Mesothelial cell of epicardium (in vitro differentiated cells): ENCODE results near the gene ST6GALNAC4. TPM values are rescaled to one million over a fixed set of nuclear protein-coding genes. Genes with fewer than 3 reads are reported as not detected.
"Not testable (repeated sequence)": the region's sequence is repeated elsewhere in the genome, so short reads cannot be mapped to it uniquely, and the experiment has no call there.

Source experiments
- DNase-seq, 2 experiments: peaks; one replicate each; pipeline ENCODE4 v3.0.0; 2021; ENCODE audit warnings: low spot score in 2 of 2; ENCODE audit not compliant: unreplicated experiment in 2 of 2
- H3K27ac Mint-ChIP-seq: 2 replicates; pipeline ENCODE4 v1.8.0; 2021; ENCODE audit warnings: mixed read lengths
- H3K27me3 Mint-ChIP-seq: 2 replicates; pipeline ENCODE4 v1.8.0; 2021; ENCODE audit warnings: low read depth, mixed read lengths
- H3K36me3 Mint-ChIP-seq: 2 replicates; pipeline ENCODE4 v1.8.0; 2021; ENCODE audit warnings: mixed read lengths
- H3K4me1 Mint-ChIP-seq: 2 replicates; pipeline ENCODE4 v1.8.0; 2021; ENCODE audit warnings: mixed read lengths
- H3K4me3 Mint-ChIP-seq: 2 replicates; pipeline ENCODE4 v1.8.0; 2021; ENCODE audit warnings: mild to moderate bottlenecking, moderate library complexity, mixed read lengths
- H3K9me3 Mint-ChIP-seq: 2 replicates; pipeline ENCODE4 v1.8.0; 2021; ENCODE audit warnings: mixed read lengths
- total RNA-seq: library from RNA; stranded (reverse); gene quantifications from 3 replicates; pipeline ENCODE4 v1.2.1, GENCODE V29; 2021
- TF ChIP-seq, protein P1 (sequence below): fragments of 200-600 bp; sonication (generic); IDR thresholded peaks from one replicate; pipeline ENCODE4 v1.5.0; 2021; ENCODE audit warnings: antibody characterized with exemption; ENCODE audit not compliant: unreplicated experiment

The ST6GALNAC4 gene
- total RNA-seq, 1 donor from 2014 or later = 14.5 TPM

DNA sequence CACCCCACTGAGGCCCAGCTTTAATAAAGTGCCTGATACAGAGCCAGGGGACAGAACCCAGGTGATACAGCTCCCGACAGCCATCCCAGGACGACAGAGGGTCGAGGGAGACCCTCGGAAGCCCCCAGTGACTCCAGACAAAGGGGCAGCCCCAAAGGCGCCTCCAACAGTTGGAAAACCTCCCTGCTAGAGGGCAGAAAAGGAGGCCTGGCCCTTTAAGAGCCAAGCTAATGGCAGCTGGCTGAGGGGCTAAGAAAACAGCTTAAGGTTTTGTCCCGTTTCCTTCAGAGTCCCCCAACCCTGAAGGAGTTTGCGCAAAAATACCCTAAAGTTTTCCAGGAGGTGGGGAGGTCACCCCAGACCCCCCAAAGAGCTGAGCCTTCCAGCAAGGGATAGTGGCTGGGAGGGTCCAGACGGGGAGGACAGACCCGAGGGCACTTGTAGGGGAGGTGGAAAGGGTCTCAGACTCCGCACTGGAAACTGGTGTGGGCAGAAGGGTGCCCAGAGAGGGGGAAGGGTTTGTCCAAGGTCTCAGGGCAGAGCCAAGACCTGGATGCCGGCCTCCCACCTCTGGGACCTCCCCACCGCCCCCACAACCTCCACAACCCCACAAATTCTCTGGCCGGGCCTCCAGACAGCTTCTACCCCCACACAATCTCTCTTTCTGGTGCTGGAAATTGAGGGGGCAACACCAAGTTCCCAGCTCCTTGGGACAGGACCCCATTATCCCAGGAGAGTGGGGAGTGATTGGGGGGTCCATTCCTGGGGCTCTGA is 31.1 kb downstream of the ST6GALNAC4 start:
- H3K4me3 Mint-ChIP-seq = no peak overlapping the region
- TF ChIP-seq, protein P1, sequence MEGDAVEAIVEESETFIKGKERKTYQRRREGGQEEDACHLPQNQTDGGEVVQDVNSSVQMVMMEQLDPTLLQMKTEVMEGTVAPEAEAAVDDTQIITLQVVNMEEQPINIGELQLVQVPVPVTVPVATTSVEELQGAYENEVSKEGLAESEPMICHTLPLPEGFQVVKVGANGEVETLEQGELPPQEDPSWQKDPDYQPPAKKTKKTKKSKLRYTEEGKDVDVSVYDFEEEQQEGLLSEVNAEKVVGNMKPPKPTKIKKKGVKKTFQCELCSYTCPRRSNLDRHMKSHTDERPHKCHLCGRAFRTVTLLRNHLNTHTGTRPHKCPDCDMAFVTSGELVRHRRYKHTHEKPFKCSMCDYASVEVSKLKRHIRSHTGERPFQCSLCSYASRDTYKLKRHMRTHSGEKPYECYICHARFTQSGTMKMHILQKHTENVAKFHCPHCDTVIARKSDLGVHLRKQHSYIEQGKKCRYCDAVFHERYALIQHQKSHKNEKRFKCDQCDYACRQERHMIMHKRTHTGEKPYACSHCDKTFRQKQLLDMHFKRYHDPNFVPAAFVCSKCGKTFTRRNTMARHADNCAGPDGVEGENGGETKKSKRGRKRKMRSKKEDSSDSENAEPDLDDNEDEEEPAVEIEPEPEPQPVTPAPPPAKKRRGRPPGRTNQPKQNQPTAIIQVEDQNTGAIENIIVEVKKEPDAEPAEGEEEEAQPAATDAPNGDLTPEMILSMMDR = no peak
- H3K9me3 Mint-ChIP-seq = no peaks in the 10 kb centered on the region
- no peak for DNase-seq
- no peak overlapping the region for H3K27ac Mint-ChIP-seq
- H3K36me3 Mint-ChIP-seq = peaks cover 26% of the 10 kb centered on the region
- no peaks in the 10 kb centered on the region for H3K4me1 Mint-ChIP-seq
- H3K27me3 Mint-ChIP-seq = no peaks in the 10 kb centered on the region

DNA sequence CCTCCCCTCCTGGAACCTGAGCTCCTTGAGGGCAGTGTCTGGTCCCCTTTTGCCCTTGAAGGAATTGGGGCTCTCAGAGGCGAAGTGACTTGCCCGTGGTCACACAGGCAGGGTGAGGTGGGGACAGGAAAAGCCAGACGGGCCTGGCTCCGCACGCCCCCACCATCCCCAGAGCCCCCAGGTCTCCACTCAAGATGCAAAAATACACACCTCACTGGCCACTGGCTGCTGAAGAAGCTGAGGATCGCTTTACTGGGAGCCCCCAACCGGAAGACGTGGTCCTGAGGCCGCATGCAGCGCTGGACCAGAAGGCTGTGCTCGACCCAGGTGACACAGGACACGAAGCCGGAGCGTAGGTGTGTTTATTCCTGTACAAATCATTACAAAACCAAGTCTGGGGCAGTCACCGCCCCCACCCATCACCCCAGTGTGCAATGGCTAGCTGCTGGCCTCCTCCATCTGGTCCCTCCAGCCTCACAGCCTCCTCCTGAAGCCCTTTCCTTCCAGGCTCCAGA is 31.8 kb downstream of the ST6GALNAC4 start:
- Mint-ChIP-seq H3K27ac (no peak overlapping the region), H3K36me3 (peaks cover 22% of the 10 kb centered on the region), H3K4me3 (no peak overlapping the region), H3K27me3 (no peaks in the 10 kb centered on the region), H3K9me3 (no peaks in the 10 kb centered on the region), H3K4me1 (no peaks in the 10 kb centered on the region)
- TF ChIP-seq, protein P1 = no peak
- DNase-seq = no peak

DNA sequence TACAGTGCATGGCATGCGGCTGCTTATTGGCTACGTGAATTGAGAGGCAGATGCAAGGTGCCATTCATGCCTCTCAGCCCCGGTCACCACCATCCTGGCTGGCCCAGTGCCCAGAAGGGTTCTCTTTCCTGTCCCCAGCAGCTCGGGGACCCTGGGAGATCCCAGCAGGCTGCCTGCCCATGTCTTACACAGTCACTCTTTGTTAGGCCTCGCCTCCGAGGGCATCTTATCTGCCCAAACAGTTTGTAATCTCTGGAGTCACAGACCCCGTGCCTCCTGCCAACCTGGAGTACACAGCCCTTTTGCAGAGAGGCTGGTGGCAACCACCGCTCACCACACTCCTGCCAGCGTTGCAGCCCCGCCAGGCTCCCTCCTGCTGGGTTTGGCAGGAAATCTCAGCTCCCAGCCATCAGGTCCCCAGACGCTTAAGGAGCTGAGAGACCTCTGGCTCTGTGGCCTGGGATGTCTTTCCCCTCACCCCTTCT is 32.4 kb downstream of the ST6GALNAC4 start:
- Mint-ChIP-seq H3K4me1 (no peaks in the 10 kb centered on the region), H3K36me3 (peaks cover 20% of the 10 kb centered on the region), H3K4me3 (no peak overlapping the region), H3K27ac (no peak overlapping the region), H3K27me3 (no peaks in the 10 kb centered on the region), H3K9me3 (no peaks in the 10 kb centered on the region)
- TF ChIP-seq, protein P1 = no peak
- DNase-seq = no peak

DNA sequence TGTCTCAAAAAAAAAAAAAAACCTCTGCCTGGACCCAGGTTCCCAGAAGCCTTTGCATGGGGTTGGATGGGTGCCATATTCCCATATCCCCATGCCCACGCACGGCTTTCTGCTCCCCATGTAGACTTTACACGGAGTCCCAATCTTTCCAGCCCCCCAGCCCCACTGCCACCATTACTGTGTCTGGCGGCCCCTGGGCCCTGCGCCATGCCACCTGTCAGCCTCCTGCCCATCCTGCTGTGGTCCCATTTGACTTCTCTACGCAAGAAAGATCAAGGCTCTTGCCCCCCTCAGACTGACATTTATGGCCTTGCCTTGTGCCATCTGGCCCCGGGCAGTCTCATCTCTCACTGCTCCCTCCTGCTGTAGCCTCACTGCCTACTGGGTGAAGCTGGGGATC is 32.9 kb downstream of the ST6GALNAC4 start:
- Mint-ChIP-seq H3K4me3 (no peak overlapping the region), H3K27ac (no peak overlapping the region), H3K4me1 (no peaks in the 10 kb centered on the region), H3K9me3 (no peaks in the 10 kb centered on the region), H3K36me3 (peaks cover 20% of the 10 kb centered on the region), H3K27me3 (no peaks in the 10 kb centered on the region)
- TF ChIP-seq, protein P1 = no peak
- DNase-seq = no peak

DNA sequence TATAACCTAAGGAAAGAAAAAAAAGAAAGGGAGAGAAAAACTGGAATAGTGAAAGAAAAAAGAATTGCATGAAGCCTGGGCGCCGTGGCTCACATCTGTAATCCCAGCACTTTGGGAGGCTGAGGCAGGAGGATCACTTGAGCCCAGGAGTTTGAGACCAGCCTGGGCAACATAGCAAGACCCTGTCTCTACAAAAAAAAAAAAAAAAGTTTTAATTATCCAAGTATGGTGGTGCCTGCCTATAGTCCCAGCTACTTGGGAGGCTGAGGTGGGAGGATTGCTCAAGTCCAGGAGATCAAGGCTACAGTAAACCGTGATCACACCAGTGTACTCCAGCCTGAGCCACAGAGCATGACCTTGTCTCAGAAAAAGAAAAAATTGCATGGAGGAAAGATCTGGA is 35.1 kb downstream of the ST6GALNAC4 start:
- not testable (repeated sequence) for H3K36me3 Mint-ChIP-seq, H3K9me3 Mint-ChIP-seq, H3K27me3 Mint-ChIP-seq, H3K27ac Mint-ChIP-seq, H3K4me3 Mint-ChIP-seq, DNase-seq, H3K4me1 Mint-ChIP-seq

DNA sequence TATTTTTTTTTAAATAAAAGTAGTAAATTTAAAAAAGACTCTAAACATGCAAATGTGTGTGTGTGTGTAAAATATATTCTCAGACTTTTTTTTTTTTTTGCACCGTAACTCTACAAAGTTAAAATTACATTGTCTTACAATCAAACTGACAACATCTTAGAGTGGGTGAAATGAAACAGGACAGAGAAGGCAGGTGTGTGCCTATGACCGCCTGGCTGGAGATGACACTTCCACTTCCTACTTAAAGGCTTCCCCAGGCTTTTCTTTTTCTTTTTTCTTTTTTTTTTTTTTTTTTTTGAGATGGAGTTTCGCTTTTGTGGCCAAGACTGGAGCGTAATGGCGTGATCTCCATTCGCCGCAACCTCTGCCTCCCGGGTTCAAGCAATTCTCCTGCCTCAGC is 36.7 kb downstream of the ST6GALNAC4 start:
- Mint-ChIP-seq H3K4me1 (peaks cover 18% of the 10 kb centered on the region), H3K27ac (no peak overlapping the region), H3K27me3 (no peaks in the 10 kb centered on the region), H3K4me3 (no peak overlapping the region), H3K9me3 (no peaks in the 10 kb centered on the region), H3K36me3 (peaks cover 2% of the 10 kb centered on the region)
- DNase-seq = no peak
- TF ChIP-seq, protein P1 = no peak
